Endothelial cell of umbilical vein (primary cell): ENCODE data around the gene SPSB2. TPM values are rescaled to one million over a fixed set of nuclear protein-coding genes. Genes with fewer than 3 reads are reported as not detected.

Source experiments
- BruUV-seq: library from RNA; stranded (reverse); fragments of 400-500 nt; replicated peaks from 2 replicates; lab custom pipeline; 2021; lab: Mats Ljungman, UMichigan
- CTCF ChIA-PET: fragments of 300-600, 350-600 bp; sonication (Branson Sonifier 250); formaldehyde crosslinking; loops from one replicate; lab custom pipeline; 2021; ENCODE audit warnings: antibody characterized with exemption, inconsistent platforms; lab: Charles Lee
- POLR2A ChIA-PET: fragments of 300-600, 350-600 bp; sonication (Branson Sonifier 250); formaldehyde crosslinking; loops from one replicate; lab custom pipeline; 2021; ENCODE audit warnings: antibody characterized with exemption, inconsistent platforms; lab: Charles Lee
- DNase-seq: peaks from one replicate; pipeline ENCODE4 v3.0.0-alpha.2; 2011; ENCODE audit warnings: low read depth, low spot score
- FAIRE-seq: peaks from 2 replicates; lab custom pipeline; 2011; peaks lifted over from hg19 to GRCh38; lab: Jason Lieb, UNC
- H2AFZ ChIP-seq: 2 replicates; pipeline ENCODE4 v1.6.0; 2012; ENCODE audit warnings: low read depth, low read length, control low read depth, inconsistent platforms
- H3K27ac ChIP-seq: 2 replicates; pipeline ENCODE4 v1.5.1; 2011; ENCODE audit warnings: low read depth, mild to moderate bottlenecking, control low read depth, low read length, moderate library complexity; ENCODE audit not compliant: insufficient read depth
- H3K27me3 ChIP-seq, 2 experiments: 2 replicates each; pipeline versions ENCODE4 v1.6.0 to v1.6.1; 2011; ENCODE audit warnings: low read length in 2 of 2, mixed read lengths in 1 of 2; ENCODE audit not compliant: control insufficient read depth in 2 of 2, insufficient read depth in 2 of 2
- H3K36me3 ChIP-seq, 2 experiments: 2 replicates in 1 of 2; 3 replicates in 1 of 2; pipeline ENCODE4 v1.5.1; 2011; ENCODE audit warnings: low read length in 2 of 2, mild to moderate bottlenecking in 1 of 2, moderate library complexity in 1 of 2; ENCODE audit not compliant: control insufficient read depth in 2 of 2, insufficient read depth in 2 of 2; ENCODE audit errors: extremely low read depth in 1 of 2
- H3K4me1 ChIP-seq: 3 replicates; pipeline ENCODE4 v1.5.1; 2011; ENCODE audit warnings: mild to moderate bottlenecking, low read length; ENCODE audit not compliant: control insufficient read depth, insufficient read depth; ENCODE audit errors: extremely low read depth
- H3K4me2 ChIP-seq: 2 replicates; pipeline ENCODE4 v1.6.1; 2011; ENCODE audit warnings: low read length, control low read depth, mixed read lengths; ENCODE audit not compliant: insufficient read depth
- H3K4me3 ChIP-seq, 3 experiments: fragments of 200-600 bp in 1 of 3; sonication (generic), shearing (Covaris generic) in 1 of 3; replicated peaks in 1 of 3; 2 replicates each; pipeline ENCODE4 v1.5.1; 2011 to 2016; ENCODE audit warnings: control low read depth in 3 of 3, low read length in 3 of 3, mild to moderate bottlenecking in 2 of 3, inconsistent platforms in 1 of 3, low read depth in 1 of 3, moderate library complexity in 1 of 3; ENCODE audit not compliant: insufficient read depth in 1 of 3
- H3K79me2 ChIP-seq: 2 replicates; pipeline ENCODE4 v1.6.0; 2012; ENCODE audit warnings: low read length, inconsistent platforms; ENCODE audit not compliant: control insufficient read depth, insufficient read depth
- H3K9ac ChIP-seq: replicated peaks from 2 replicates; pipeline ENCODE3; 2011; ENCODE audit warnings: low read length, control low read depth; ENCODE audit not compliant: insufficient read depth; ENCODE audit errors: extremely low read depth
- H3K9me1 ChIP-seq: replicated peaks from 3 replicates; pipeline ENCODE4 v1.6.0; 2011; ENCODE audit warnings: mild to moderate bottlenecking, low read length; ENCODE audit not compliant: control insufficient read depth, insufficient read depth; ENCODE audit errors: extremely low read depth
- H3K9me3 ChIP-seq: replicated peaks from 2 replicates; pipeline ENCODE4 v1.5.1; 2012; ENCODE audit warnings: low read length, inconsistent platforms; ENCODE audit not compliant: control insufficient read depth, insufficient read depth
- H4K20me1 ChIP-seq: replicated peaks from 2 replicates; pipeline ENCODE3; 2011; ENCODE audit warnings: mild to moderate bottlenecking, low read length; ENCODE audit not compliant: control insufficient read depth, insufficient read depth; ENCODE audit errors: extremely low read depth
- CTCF ChIP-seq, 2 donors: IDR thresholded peaks; 1 replicate in 1 of 2; 2 replicates in 1 of 2; pipeline ENCODE4 v1.5.1; 2011; ENCODE audit warnings: low read length in 2 of 2, mild to moderate bottlenecking in 2 of 2, moderate library complexity in 2 of 2, control low read depth in 1 of 2, inconsistent platforms in 1 of 2, low read depth in 1 of 2; ENCODE audit not compliant: insufficient read depth in 1 of 2; ENCODE audit errors: extremely low read depth in 1 of 2
- EZH2 ChIP-seq: IDR thresholded peaks from 2 replicates; pipeline ENCODE4 v1.6.1; 2012; ENCODE audit warnings: borderline replicate concordance, low read depth, mild to moderate bottlenecking, moderate library complexity, low read length, inconsistent platforms; ENCODE audit not compliant: severe bottlenecking
- FOS ChIP-seq: IDR thresholded peaks from 2 replicates; pipeline ENCODE4 v1.6.1; 2011; ENCODE audit warnings: mild to moderate bottlenecking, low read length, moderate library complexity, borderline replicate concordance; ENCODE audit not compliant: insufficient read depth
- GATA2 ChIP-seq: IDR thresholded peaks from 2 replicates; pipeline ENCODE4 v1.7.0; 2011; ENCODE audit warnings: low read depth, mild to moderate bottlenecking, moderate library complexity, mixed read lengths, low read length; ENCODE audit not compliant: insufficient read length, insufficient read depth
- JUN ChIP-seq: IDR thresholded peaks from 2 replicates; pipeline ENCODE4 v1.6.1; 2011; ENCODE audit warnings: borderline replicate concordance, low read depth; ENCODE audit not compliant: insufficient read length, insufficient read depth
- MYC ChIP-seq: IDR thresholded peaks from one replicate; pipeline ENCODE4 v1.6.1; 2011; ENCODE audit warnings: mild to moderate bottlenecking, low read depth, low read length
- POLR2A ChIP-seq: IDR thresholded peaks from 2 replicates; pipeline ENCODE4 v1.6.1; 2012; ENCODE audit warnings: low read depth, mild to moderate bottlenecking, control low read depth, low read length
- POLR2AphosphoS5 ChIP-seq: IDR thresholded peaks from 2 replicates; pipeline ENCODE4 v1.6.1; 2012; ENCODE audit warnings: low read depth, mild to moderate bottlenecking, control low read depth, low read length, moderate library complexity; ENCODE audit not compliant: insufficient read depth
- dilution Hi-C: fragments of 300-500 bp; cut with MboI; formaldehyde crosslinking; loops from one replicate; pipeline ENCODE4 v1.15.0; 2019; ENCODE audit warnings: low sequenced_read_pairs; ENCODE audit not compliant: extremely low pct_ligation_motif_present
- intact Hi-C: fragments of 100-400 bp; cut with micrococcal nuclease; formaldehyde crosslinking; loops from one replicate; pipeline ENCODE4 v1.10.0; 2022
- polyA plus RNA-seq, 4 experiments: library from polyadenylated mRNA; depleted of rRNA in 3 of 4; stranded (reverse) in 3 of 4; unstranded in 1 of 4; fragments of >200 nt; gene quantifications; 2 replicates each; pipeline versions ENCODE4 v1.2.1 to v1.2.3, GENCODE V29; 2011 to 2012; ENCODE audit warnings: missing spikeins in 1 of 4
- total RNA-seq: library from RNA; stranded (reverse); gene quantifications from 2 replicates; pipeline ENCODE4 v1.2.3, GENCODE V29; 2021
- TF ChIP-seq, protein P1 (sequence below): IDR thresholded peaks from 2 replicates; pipeline ENCODE4 v1.6.1; 2011; ENCODE audit not compliant: insufficient read depth, insufficient read length

The SPSB2 gene
- total and polyA plus RNA-seq, 2 donors (not counting 3 experiments of a cell fraction or from before 2014, with no cell fraction given), result 3.8 to 6.9 TPM

DNA sequence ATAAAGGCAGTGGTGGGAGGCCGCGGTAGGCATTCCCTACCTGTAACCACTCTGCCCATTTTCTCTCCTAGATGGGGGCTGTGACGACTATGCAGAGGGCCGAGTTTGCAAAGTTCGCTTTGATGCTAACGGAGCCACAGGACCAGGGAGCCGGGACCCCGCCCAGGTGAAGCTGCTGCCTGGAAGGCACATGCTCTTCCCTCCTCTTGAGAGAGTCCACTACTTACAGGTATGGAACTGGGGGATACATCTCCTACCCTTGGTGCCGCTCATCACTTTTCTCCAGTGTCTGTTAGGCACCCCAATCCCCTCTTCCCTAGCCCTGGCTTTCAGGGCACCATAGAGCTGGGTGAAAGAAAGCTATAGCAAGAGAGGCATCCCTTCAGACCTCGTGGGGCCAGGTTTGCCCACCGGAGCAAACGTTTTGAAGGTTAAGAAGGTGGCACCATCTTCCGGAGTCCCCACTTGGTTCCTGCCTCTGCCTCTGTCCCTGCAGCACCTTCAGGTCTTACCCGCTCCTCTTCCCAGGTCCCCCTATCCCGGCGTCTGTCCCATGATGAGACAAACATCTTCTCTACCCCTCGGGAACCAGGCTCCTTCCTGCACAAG, 46.9 kb downstream of the SPSB2 start:
- intact Hi-C loops (no loop called here), dilution Hi-C loops (no loop called here)
- no peaks in the 10 kb centered on the region for H3K9me1 ChIP-seq
- H3K36me3 ChIP-seq, result peaks cover 0 to 6% of the 10 kb centered on the region in 2 experiments
- DNase-seq (no peak), FAIRE-seq (no peak)
- H3K27me3 ChIP-seq, result peaks cover 3% of the 10 kb centered on the region in 2 experiments
- peaks cover 25% of the 10 kb centered on the region for H3K79me2 ChIP-seq
- TF ChIP-seq MYC (no peak), JUN (no peak), POLR2A (no peak), POLR2AphosphoS5 (no peak), EZH2 (no peak), GATA2 (no peak), FOS (no peak), CTCF (IDR thresholded peaks at IDR 0.05; ENCODE audit: extremely low read depth in 1 of 2, insufficient read depth in 1 of 2, low read depth in 1 of 2, low read length in 2 of 2) (no peak)
- TF ChIP-seq, protein P1, sequence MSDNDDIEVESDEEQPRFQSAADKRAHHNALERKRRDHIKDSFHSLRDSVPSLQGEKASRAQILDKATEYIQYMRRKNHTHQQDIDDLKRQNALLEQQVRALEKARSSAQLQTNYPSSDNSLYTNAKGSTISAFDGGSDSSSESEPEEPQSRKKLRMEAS, result no peak
- no peaks in the 10 kb centered on the region for H3K9me3 ChIP-seq
- no peak overlapping the region for H3K27ac ChIP-seq
- H3K9ac ChIP-seq, result no peak overlapping the region
- POLR2A ChIA-PET, result no interaction called here
- H3K4me2 ChIP-seq, result no peak overlapping the region
- H2AFZ ChIP-seq, result no peak overlapping the region
- H4K20me1 ChIP-seq, result no peaks in the 10 kb centered on the region
- no peak overlapping the region for H3K4me3 ChIP-seq
- no TSS peak for BruUV-seq
- peaks cover 20% of the 10 kb centered on the region for H3K4me1 ChIP-seq
- CTCF ChIA-PET, result interaction anchor here (1.9 to 12.0 kb wide), 5 partner anchors 46 to 206 kb away, joined by 7 to 148 read pairs (median 10); partner anchors contain the start of gene MLF2
